ENCODE data around the gene DARS1.

- TF ChIP-seq, protein P1, sequence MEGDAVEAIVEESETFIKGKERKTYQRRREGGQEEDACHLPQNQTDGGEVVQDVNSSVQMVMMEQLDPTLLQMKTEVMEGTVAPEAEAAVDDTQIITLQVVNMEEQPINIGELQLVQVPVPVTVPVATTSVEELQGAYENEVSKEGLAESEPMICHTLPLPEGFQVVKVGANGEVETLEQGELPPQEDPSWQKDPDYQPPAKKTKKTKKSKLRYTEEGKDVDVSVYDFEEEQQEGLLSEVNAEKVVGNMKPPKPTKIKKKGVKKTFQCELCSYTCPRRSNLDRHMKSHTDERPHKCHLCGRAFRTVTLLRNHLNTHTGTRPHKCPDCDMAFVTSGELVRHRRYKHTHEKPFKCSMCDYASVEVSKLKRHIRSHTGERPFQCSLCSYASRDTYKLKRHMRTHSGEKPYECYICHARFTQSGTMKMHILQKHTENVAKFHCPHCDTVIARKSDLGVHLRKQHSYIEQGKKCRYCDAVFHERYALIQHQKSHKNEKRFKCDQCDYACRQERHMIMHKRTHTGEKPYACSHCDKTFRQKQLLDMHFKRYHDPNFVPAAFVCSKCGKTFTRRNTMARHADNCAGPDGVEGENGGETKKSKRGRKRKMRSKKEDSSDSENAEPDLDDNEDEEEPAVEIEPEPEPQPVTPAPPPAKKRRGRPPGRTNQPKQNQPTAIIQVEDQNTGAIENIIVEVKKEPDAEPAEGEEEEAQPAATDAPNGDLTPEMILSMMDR (IDR thresholded peaks at IDR 0.05) = no peak
- TF ChIP-seq POLR2A (IDR thresholded peaks at IDR 0.05) (no peak), EP300 (IDR thresholded peaks at IDR 0.05) (no peak)
Observed at GRCh38 chr2:136032817-136033535, 47.5 kb upstream of the DARS1 start.

Measured in tibial nerve (tissue), 4 donors.